Sigmoid colon (tissue), 7 donors: ENCODE data around the gene PTPRQ. TPM values are rescaled to one million over a fixed set of nuclear protein-coding genes. Genes with fewer than 3 reads are reported as not detected.
"Not testable (repeated sequence)": the region's sequence is repeated elsewhere in the genome, so short reads cannot be mapped to it uniquely, and the experiment has no call there.

Source experiments
- DNase-seq: peaks from one replicate; pipeline ENCODE4 v3.0.0-alpha.2; 2019
- H3K27ac ChIP-seq, 4 donors: fragments of 200-600 bp; sonication (generic); one replicate each; pipeline ENCODE4 v1.5.1; 2016 to 2019; ENCODE audit warnings: mild to moderate bottlenecking in 1 of 4
- H3K27me3 ChIP-seq, 3 donors: fragments of 200-600 bp; sonication (generic); one replicate each; pipeline ENCODE4 v1.5.1; 2019; ENCODE audit warnings: mild to moderate bottlenecking in 1 of 3
- H3K36me3 ChIP-seq, 4 donors: fragments of 200-600 bp; sonication (generic); one replicate each; pipeline ENCODE4 v1.5.1; 2016 to 2019
- H3K4me1 ChIP-seq, 4 donors: fragments of 200-600 bp; sonication (generic); one replicate each; pipeline ENCODE4 v1.5.1; 2017 to 2019
- H3K4me3 ChIP-seq, 4 donors: fragments of 200-600 bp; sonication (generic); one replicate each; pipeline ENCODE4 v1.5.1; 2017 to 2019; ENCODE audit warnings: mild to moderate bottlenecking in 2 of 4, moderate library complexity in 1 of 4
- H3K9me3 ChIP-seq, 4 donors: fragments of 200-600 bp in 3 of 4; sonication (generic) in 3 of 4; one replicate each; pipeline versions ENCODE4 v1.5.1 to v1.6.1; 2013 to 2019
- CTCF ChIP-seq, 4 experiments: fragments of 450-650 bp in 3 of 4; fragments of 200-600 bp in 1 of 4; IDR thresholded peaks; one replicate each; pipeline ENCODE4 v1.5.1; 2016 to 2019; ENCODE audit warnings: antibody characterized with exemption in 4 of 4, mild to moderate bottlenecking in 3 of 4, moderate library complexity in 2 of 4
- EP300 ChIP-seq, 4 donors: sonication (generic); formaldehyde crosslinking; IDR thresholded peaks; one replicate each; pipeline ENCODE4 v1.6.1; 2017; ENCODE audit warnings: antibody characterized with exemption in 4 of 4
- POLR2A ChIP-seq, 2 donors: fragments of 450-650 bp; IDR thresholded peaks; one replicate each; pipeline ENCODE4 v1.6.1; 2016; ENCODE audit warnings: antibody characterized with exemption in 2 of 2, mild to moderate bottlenecking in 2 of 2, moderate library complexity in 2 of 2
- POLR2AphosphoS5 ChIP-seq, 4 donors: sonication (generic); formaldehyde crosslinking; IDR thresholded peaks; one replicate each; pipeline ENCODE4 v1.6.1; 2017; ENCODE audit warnings: antibody characterized with exemption in 4 of 4
- WGBS, 2 donors: extraction: QIAGEN DNeasy Blood & Tissue Kit; methylation state at CpG; one replicate each; pipeline ENCODE4 v1.1.7; 2013; 5-methylcytosine and 5-hydroxymethylcytosine counted together
- intact Hi-C: fragments of 100-400 bp; cut with DNase I; formaldehyde crosslinking; loops from one replicate; pipeline ENCODE4 v1.15.1; 2023
- polyA plus RNA-seq, 3 donors: library from polyadenylated mRNA; stranded (reverse); fragments of 200-250 nt; gene quantifications; one replicate each; pipeline ENCODE4 v1.2.3, GENCODE V29; 2013
- total RNA-seq, 4 donors: library from RNA; depleted of rRNA; stranded (reverse); fragments of >200 nt; gene quantifications; one replicate each; pipeline ENCODE4 v1.1.0, GENCODE V29; 2016
- donor health status: healthy with polysubstance abuse.
- donor health status: Bipolar disorder and iron deficiency.
- donor health status: healthy.

The PTPRQ gene
- total and polyA plus RNA-seq, 7 donors, result 0.33 to 1.9 (median 0.59) TPM; not detected in 3

- no peak for DNase-seq
- H3K27ac ChIP-seq, result no peak overlapping the region
- H3K27me3 ChIP-seq, result no peaks in the 10 kb centered on the region
- no peaks in the 10 kb centered on the region for H3K9me3 ChIP-seq
- intact Hi-C loops, result no loop called here
- no peaks in the 10 kb centered on the region for H3K4me1 ChIP-seq
- no peak overlapping the region for H3K4me3 ChIP-seq
- H3K36me3 ChIP-seq, result no peaks in the 10 kb centered on the region
- WGBS, 2 donors, result 45 to 65% methylated on average over 5 of the region's 5 CpGs
- no peak for TF ChIP-seq CTCF (IDR thresholded peaks at IDR 0.05)
- no peak for TF ChIP-seq POLR2AphosphoS5 (IDR thresholded peaks at IDR 0.05)
- no peak for TF ChIP-seq EP300 (IDR thresholded peaks at IDR 0.05)
- no peak for TF ChIP-seq POLR2A (IDR thresholded peaks at IDR 0.05)
These were observed 226.2 kb downstream of the PTPRQ start for GRCh38 chr12:80670214-80670613.

- intact Hi-C loops, DNase-seq: not testable (repeated sequence)
- 91 to 93% methylated on average over 13 of the region's 13 CpGs for WGBS, 2 donors
These were observed 232.1 kb downstream of the PTPRQ start for GRCh38 chr12:80676042-80676636.

GRCh38 chr12:80676856-80677255, 232.8 kb downstream of the PTPRQ start:
- H3K4me3 ChIP-seq, result no peak overlapping the region
- H3K9me3 ChIP-seq, result no peaks in the 10 kb centered on the region
- no peak for DNase-seq
- no peaks in the 10 kb centered on the region for H3K27me3 ChIP-seq
- no peak overlapping the region for H3K27ac ChIP-seq
- intact Hi-C loops, result no loop called here
- no peaks in the 10 kb centered on the region for H3K36me3 ChIP-seq
- 17 to 58% methylated on average over 1 of the region's 1 CpG for WGBS, 2 donors
- no peaks in the 10 kb centered on the region for H3K4me1 ChIP-seq
- TF ChIP-seq EP300 (IDR thresholded peaks at IDR 0.05) (no peak), POLR2A (IDR thresholded peaks at IDR 0.05) (no peak), CTCF (IDR thresholded peaks at IDR 0.05) (no peak), POLR2AphosphoS5 (IDR thresholded peaks at IDR 0.05) (no peak)

More at GRCh38 chr12:80676042-80676636, 232.1 kb downstream of the PTPRQ start:
- H3K27ac ChIP-seq, H3K9me3 ChIP-seq, H3K4me1 ChIP-seq, H3K36me3 ChIP-seq, H3K4me3 ChIP-seq, H3K27me3 ChIP-seq: not testable (repeated sequence)

- 89 to 97% methylated on average over 1 of the region's 1 CpG for WGBS, 2 donors
These were observed 234.0 kb downstream of the PTPRQ start for GRCh38 chr12:80677994-80678393.

More at GRCh38 chr12:80677994-80678393, 234.0 kb downstream of the PTPRQ start:
- Histone ChIP-seq H3K36me3 (no peaks in the 10 kb centered on the region), H3K4me3 (no peak overlapping the region), H3K9me3 (no peaks in the 10 kb centered on the region), H3K27ac (no peak overlapping the region), H3K4me1 (no peaks in the 10 kb centered on the region), H3K27me3 (no peaks in the 10 kb centered on the region)
- intact Hi-C loops, result no loop called here
- no peak for DNase-seq
- TF ChIP-seq POLR2A (IDR thresholded peaks at IDR 0.05), result no peak
- no peak for TF ChIP-seq CTCF (IDR thresholded peaks at IDR 0.05)
- no peak for TF ChIP-seq EP300 (IDR thresholded peaks at IDR 0.05)
- no peak for TF ChIP-seq POLR2AphosphoS5 (IDR thresholded peaks at IDR 0.05)
